ENCODE results near the gene TRIM62. TPM values are rescaled to one million over a fixed set of nuclear protein-coding genes. Genes with fewer than 3 reads are reported as not detected.

Gene TRIM62
- total RNA-seq, 1 donor from 2014 or later: 2.3 TPM

- no peak for DNase-seq
- intact Hi-C loops (cut with micrococcal nuclease): no loop called here
- TF ChIP-seq CTCF (IDR thresholded peaks at IDR 0.05; ENCODE audit: borderline replicate concordance): no peak
- H3K36me3 ChIP-seq: no peaks in the 10 kb centered on the region
- no peak overlapping the region for H3K4me3 ChIP-seq
- H3K4me1 ChIP-seq: peaks cover 18% of the 10 kb centered on the region
- H3K9me3 ChIP-seq (replicated peaks): no peaks in the 10 kb centered on the region
- no peak overlapping the region for H3K27ac ChIP-seq (replicated peaks)
- H3K27me3 ChIP-seq (ENCODE audit: low read depth): no peaks in the 10 kb centered on the region
Measured at GRCh38 chr1:33176887-33177286, 5.0 kb downstream of the TRIM62 start.

- Histone ChIP-seq H3K27ac (replicated peaks) (no peak overlapping the region), H3K4me3 (no peak overlapping the region), H3K4me1 (peaks cover 17% of the 10 kb centered on the region), H3K36me3 (no peaks in the 10 kb centered on the region), H3K27me3 (ENCODE audit: low read depth) (no peaks in the 10 kb centered on the region), H3K9me3 (replicated peaks) (no peaks in the 10 kb centered on the region)
- intact Hi-C loops (cut with micrococcal nuclease): no loop called here
- no peak for TF ChIP-seq CTCF (IDR thresholded peaks at IDR 0.05; ENCODE audit: borderline replicate concordance)
- no peak for DNase-seq
Measured at GRCh38 chr1:33176362-33176850, 5.4 kb downstream of the TRIM62 start.

- no peaks in the 10 kb centered on the region for H3K36me3 ChIP-seq
- H3K4me1 ChIP-seq: peaks cover 17% of the 10 kb centered on the region
- intact Hi-C loops (cut with micrococcal nuclease): no loop called here
- H3K27ac ChIP-seq (replicated peaks): no peak overlapping the region
- TF ChIP-seq CTCF (IDR thresholded peaks at IDR 0.05; ENCODE audit: borderline replicate concordance): no peak
- no peaks in the 10 kb centered on the region for H3K9me3 ChIP-seq (replicated peaks)
- H3K4me3 ChIP-seq: no peak overlapping the region
- no peak for DNase-seq
- no peaks in the 10 kb centered on the region for H3K27me3 ChIP-seq (ENCODE audit: low read depth)
Measured at GRCh38 chr1:33175865-33176264, 6.0 kb downstream of the TRIM62 start.

GRCh38 chr1:33173091-33173490 lies 8.8 kb downstream of the TRIM62 start:
- H3K27me3 ChIP-seq (ENCODE audit: low read depth): no peaks in the 10 kb centered on the region
- peaks cover 4% of the 10 kb centered on the region for H3K36me3 ChIP-seq
- intact Hi-C loops (cut with micrococcal nuclease): no loop called here
- H3K27ac ChIP-seq (replicated peaks): no peak overlapping the region
- no peaks in the 10 kb centered on the region for H3K9me3 ChIP-seq (replicated peaks)
- H3K4me3 ChIP-seq: no peak overlapping the region
- TF ChIP-seq CTCF (IDR thresholded peaks at IDR 0.05; ENCODE audit: borderline replicate concordance): no peak
- H3K4me1 ChIP-seq: peaks cover 33% of the 10 kb centered on the region
- DNase-seq: no peak

GRCh38 chr1:33171977-33172813 lies 9.6 kb downstream of the TRIM62 start:
- Histone ChIP-seq H3K4me1 (peaks cover 33% of the 10 kb centered on the region), H3K27ac (replicated peaks) (peak overlapping the region; percentile 75), H3K36me3 (peaks cover 7% of the 10 kb centered on the region), H3K9me3 (replicated peaks) (no peaks in the 10 kb centered on the region), H3K4me3 (no peak overlapping the region), H3K27me3 (ENCODE audit: low read depth) (no peaks in the 10 kb centered on the region)
- TF ChIP-seq CTCF (IDR thresholded peaks at IDR 0.05; ENCODE audit: borderline replicate concordance): no peak
- intact Hi-C loops (cut with micrococcal nuclease): no loop called here
- DNase-seq: no peak
